HepG2 (cell line): ENCODE data around the gene ZDHHC16. TPM values are rescaled to one million over a fixed set of nuclear protein-coding genes. Genes with fewer than 3 reads are reported as not detected.

Source experiments
- CHCHD3 ChIP-seq: sonication (generic); formaldehyde crosslinking; IDR thresholded peaks from 2 replicates; pipeline ENCODE4 v1.8.0; 2022; ENCODE audit warnings: mild to moderate bottlenecking, missing genetic modification reagents, moderate library complexity
- FOSL2 ChIP-seq: sonication (generic); formaldehyde crosslinking; IDR thresholded peaks from 2 replicates; pipeline ENCODE4 v1.4.0; 2020; ENCODE audit warnings: missing genetic modification reagents
- KDM6A ChIP-seq: IDR thresholded peaks from 2 replicates; pipeline ENCODE4 v1.6.1; 2016; ENCODE audit warnings: low read depth
- NR2F1 ChIP-seq, 2 experiments: fragments of 450-650 bp in 1 of 2; formaldehyde crosslinking in 1 of 2; IDR thresholded peaks; 2 replicates each; pipeline versions ENCODE4 v1.5.0 to v1.6.1; 2016 to 2020; ENCODE audit warnings: mild to moderate bottlenecking in 1 of 2, missing compliant biosample characterization in 1 of 2, missing genetic modification reagents in 1 of 2, moderate library complexity in 1 of 2
- PRMT3 ChIP-seq: sonication (generic); formaldehyde crosslinking; IDR thresholded peaks from 2 replicates; pipeline ENCODE4 v1.8.1; 2022; ENCODE audit warnings: low read depth, mild to moderate bottlenecking, moderate library complexity, missing genetic modification reagents, borderline replicate concordance
- ZMYM3 ChIP-seq: sonication (generic); formaldehyde crosslinking; IDR thresholded peaks from 2 replicates; pipeline ENCODE4 v1.5.1; 2020; ENCODE audit warnings: mild to moderate bottlenecking, missing genetic modification reagents
- ZNF430 ChIP-seq: sonication (generic); formaldehyde crosslinking; IDR thresholded peaks from 2 replicates; pipeline ENCODE4 v1.9.0; 2021; ENCODE audit warnings: mild to moderate bottlenecking, missing genetic modification reagents
- ZNF678 ChIP-seq: sonication (generic); formaldehyde crosslinking; IDR thresholded peaks from 2 replicates; pipeline ENCODE4 v1.4.0; 2020; ENCODE audit warnings: mild to moderate bottlenecking, missing genetic modification reagents
- ZXDC ChIP-seq: sonication (generic); formaldehyde crosslinking; IDR thresholded peaks from 2 replicates; pipeline ENCODE4 v1.5.0; 2020; ENCODE audit warnings: mild to moderate bottlenecking, missing genetic modification reagents
- polyA plus RNA-seq, 8 experiments: library from polyadenylated mRNA; depleted of rRNA in 3 of 8; stranded (reverse) in 7 of 8; unstranded in 1 of 8; fragments of >200 nt; fragmentation: Illumina TruSeq in 4 of 8; extraction: Trizol in 4 of 8; gene quantifications; 2 replicates each; pipeline versions ENCODE4 v1.2.1 to v1.2.3, GENCODE V29; 2011 to 2016; ENCODE audit warnings: low read depth in 4 of 8, missing spikeins in 1 of 8, mixed read lengths in 1 of 8; ENCODE audit not compliant: insufficient read depth in 1 of 8
- total RNA-seq, 5 experiments: library from RNA; depleted of rRNA; stranded (reverse); fragments of >200 nt; fragmentation: Illumina TruSeq; extraction: Trizol; gene quantifications; 2 replicates each; pipeline ENCODE4 v1.2.3, GENCODE V29; 2016; ENCODE audit warnings: low read depth in 1 of 5
- TF ChIP-seq, protein P1 (sequence below), 2 experiments: fragments of 450-650 bp in 1 of 2; sonication (generic) in 1 of 2; formaldehyde crosslinking in 1 of 2; IDR thresholded peaks; 2 replicates each; pipeline versions ENCODE4 v1.6.1 to v1.8.0; 2016 to 2022; ENCODE audit warnings: antibody characterized with exemption in 1 of 2, mild to moderate bottlenecking in 1 of 2, missing genetic modification reagents in 1 of 2
- TF ChIP-seq, protein P2 (sequence below): sonication (generic); formaldehyde crosslinking; IDR thresholded peaks from 2 replicates; pipeline ENCODE4 v1.8.1; 2023; ENCODE audit warnings: missing genetic modification reagents, inconsistent platforms, borderline replicate concordance
- TF ChIP-seq, protein P3 (sequence below): sonication (generic); formaldehyde crosslinking; IDR thresholded peaks from 2 replicates; pipeline ENCODE4 v1.9.0; 2021; ENCODE audit warnings: missing genetic modification reagents, borderline replicate concordance

The ZDHHC16 gene
- total and polyA plus RNA-seq, 2 of the 13 experiments (the other 11 are each of a cell fraction or from before 2014, with no cell fraction given): 40.8 to 41.8 TPM

GRCh38 chr10:97411406-97411805 lies 34.6 kb upstream of the ZDHHC16 start (continued):
- no peak for TF ChIP-seq ZXDC (CRISPR knock-in tag)
- no peak for TF ChIP-seq CHCHD3 (CRISPR knock-in tag)
- TF ChIP-seq, protein P1, sequence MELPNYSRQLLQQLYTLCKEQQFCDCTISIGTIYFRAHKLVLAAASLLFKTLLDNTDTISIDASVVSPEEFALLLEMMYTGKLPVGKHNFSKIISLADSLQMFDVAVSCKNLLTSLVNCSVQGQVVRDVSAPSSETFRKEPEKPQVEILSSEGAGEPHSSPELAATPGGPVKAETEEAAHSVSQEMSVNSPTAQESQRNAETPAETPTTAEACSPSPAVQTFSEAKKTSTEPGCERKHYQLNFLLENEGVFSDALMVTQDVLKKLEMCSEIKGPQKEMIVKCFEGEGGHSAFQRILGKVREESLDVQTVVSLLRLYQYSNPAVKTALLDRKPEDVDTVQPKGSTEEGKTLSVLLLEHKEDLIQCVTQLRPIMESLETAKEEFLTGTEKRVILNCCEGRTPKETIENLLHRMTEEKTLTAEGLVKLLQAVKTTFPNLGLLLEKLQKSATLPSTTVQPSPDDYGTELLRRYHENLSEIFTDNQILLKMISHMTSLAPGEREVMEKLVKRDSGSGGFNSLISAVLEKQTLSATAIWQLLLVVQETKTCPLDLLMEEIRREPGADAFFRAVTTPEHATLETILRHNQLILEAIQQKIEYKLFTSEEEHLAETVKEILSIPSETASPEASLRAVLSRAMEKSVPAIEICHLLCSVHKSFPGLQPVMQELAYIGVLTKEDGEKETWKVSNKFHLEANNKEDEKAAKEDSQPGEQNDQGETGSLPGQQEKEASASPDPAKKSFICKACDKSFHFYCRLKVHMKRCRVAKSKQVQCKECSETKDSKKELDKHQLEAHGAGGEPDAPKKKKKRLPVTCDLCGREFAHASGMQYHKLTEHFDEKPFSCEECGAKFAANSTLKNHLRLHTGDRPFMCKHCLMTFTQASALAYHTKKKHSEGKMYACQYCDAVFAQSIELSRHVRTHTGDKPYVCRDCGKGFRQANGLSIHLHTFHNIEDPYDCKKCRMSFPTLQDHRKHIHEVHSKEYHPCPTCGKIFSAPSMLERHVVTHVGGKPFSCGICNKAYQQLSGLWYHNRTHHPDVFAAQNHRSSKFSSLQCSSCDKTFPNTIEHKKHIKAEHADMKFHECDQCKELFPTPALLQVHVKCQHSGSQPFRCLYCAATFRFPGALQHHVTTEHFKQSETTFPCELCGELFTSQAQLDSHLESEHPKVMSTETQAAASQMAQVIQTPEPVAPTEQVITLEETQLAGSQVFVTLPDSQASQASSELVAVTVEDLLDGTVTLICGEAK (IDR thresholded peaks at IDR 0.05): no peak
- TF ChIP-seq, protein P1 (CRISPR knock-in tag; IDR thresholded peaks at IDR 0.05): no peak
- no peak for TF ChIP-seq ZNF678 (CRISPR knock-in tag)
- TF ChIP-seq, protein P2, sequence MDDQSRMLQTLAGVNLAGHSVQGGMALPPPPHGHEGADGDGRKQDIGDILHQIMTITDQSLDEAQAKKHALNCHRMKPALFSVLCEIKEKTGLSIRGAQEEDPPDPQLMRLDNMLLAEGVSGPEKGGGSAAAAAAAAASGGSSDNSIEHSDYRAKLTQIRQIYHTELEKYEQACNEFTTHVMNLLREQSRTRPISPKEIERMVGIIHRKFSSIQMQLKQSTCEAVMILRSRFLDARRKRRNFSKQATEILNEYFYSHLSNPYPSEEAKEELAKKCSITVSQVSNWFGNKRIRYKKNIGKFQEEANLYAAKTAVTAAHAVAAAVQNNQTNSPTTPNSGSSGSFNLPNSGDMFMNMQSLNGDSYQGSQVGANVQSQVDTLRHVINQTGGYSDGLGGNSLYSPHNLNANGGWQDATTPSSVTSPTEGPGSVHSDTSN (CRISPR knock-in tag): no peak
- TF ChIP-seq NR2F1 (CRISPR knock-in tag; IDR thresholded peaks at IDR 0.05): peak; percentile 42 to 85; a peak in 3 of 4 replicates
- TF ChIP-seq KDM6A (CRISPR knock-in tag): no peak
- no peak for TF ChIP-seq PRMT3 (CRISPR knock-in tag)
- peak; percentile 51; the same call in 1 of the 2 replicates for TF ChIP-seq ZMYM3 (CRISPR knock-in tag)
- TF ChIP-seq, protein P3, sequence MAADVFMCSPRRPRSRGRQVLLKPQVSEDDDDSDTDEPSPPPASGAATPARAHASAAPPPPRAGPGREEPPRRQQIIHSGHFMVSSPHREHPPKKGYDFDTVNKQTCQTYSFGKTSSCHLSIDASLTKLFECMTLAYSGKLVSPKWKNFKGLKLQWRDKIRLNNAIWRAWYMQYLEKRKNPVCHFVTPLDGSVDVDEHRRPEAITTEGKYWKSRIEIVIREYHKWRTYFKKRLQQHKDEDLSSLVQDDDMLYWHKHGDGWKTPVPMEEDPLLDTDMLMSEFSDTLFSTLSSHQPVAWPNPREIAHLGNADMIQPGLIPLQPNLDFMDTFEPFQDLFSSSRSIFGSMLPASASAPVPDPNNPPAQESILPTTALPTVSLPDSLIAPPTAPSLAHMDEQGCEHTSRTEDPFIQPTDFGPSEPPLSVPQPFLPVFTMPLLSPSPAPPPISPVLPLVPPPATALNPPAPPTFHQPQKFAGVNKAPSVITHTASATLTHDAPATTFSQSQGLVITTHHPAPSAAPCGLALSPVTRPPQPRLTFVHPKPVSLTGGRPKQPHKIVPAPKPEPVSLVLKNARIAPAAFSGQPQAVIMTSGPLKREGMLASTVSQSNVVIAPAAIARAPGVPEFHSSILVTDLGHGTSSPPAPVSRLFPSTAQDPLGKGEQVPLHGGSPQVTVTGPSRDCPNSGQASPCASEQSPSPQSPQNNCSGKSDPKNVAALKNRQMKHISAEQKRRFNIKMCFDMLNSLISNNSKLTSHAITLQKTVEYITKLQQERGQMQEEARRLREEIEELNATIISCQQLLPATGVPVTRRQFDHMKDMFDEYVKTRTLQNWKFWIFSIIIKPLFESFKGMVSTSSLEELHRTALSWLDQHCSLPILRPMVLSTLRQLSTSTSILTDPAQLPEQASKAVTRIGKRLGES (CRISPR knock-in tag): no peak
- TF ChIP-seq ZNF430 (CRISPR knock-in tag): 0 out of 2 replicates have a peak, but pooled peaks have one; percentile 23
- TF ChIP-seq FOSL2 (CRISPR knock-in tag): peak; percentile 65
